ENCODE data around the gene GPR39.

The GPR39 gene

DNA sequence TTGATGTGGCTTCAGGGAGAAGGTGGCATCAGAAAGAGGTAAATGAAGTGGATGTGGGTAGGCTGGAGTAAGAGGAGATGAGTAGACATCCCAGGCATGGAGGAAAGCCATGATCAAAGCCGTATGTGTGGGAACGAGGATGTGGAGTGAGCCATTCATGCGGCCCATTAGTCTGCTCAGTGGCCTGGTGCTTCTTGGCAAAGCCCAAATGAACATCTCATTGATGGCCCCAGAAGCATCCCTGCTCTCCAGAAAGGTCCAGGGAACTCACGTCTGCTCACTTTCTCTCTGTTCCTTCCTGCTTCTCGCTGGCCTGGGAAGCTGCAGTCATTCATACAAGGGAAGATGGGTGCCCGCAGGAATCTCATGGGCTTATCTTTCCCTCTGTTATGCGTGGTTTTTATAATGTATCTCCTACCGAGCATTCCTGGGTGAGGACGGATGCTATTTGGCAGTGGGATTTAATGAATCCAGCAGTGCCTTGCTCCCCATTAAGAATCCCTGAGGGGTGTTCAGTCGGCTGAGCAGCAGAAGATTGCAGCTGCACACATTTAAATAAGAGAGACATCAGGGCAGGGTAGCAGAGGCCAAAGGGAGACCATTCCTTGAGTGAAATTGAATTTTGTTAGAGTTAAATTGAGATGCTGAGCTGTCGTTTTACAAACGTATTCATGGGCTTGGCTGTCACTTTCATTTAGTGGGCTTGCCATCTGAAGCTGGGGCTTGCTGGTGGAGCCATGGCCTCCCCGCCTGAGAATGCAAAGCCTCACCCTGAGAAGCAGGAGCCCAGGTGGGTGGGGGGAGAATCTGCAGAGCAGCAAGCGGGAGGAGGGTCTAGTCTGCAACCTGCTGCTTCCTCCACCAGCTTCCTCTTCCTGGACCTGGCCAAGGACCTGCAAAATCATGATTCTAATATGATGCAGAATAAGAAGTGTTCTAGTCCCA, 188.9 kb downstream of the GPR39 start:
- DNase-seq (ENCODE audit: low spot score), result no peak

DNA sequence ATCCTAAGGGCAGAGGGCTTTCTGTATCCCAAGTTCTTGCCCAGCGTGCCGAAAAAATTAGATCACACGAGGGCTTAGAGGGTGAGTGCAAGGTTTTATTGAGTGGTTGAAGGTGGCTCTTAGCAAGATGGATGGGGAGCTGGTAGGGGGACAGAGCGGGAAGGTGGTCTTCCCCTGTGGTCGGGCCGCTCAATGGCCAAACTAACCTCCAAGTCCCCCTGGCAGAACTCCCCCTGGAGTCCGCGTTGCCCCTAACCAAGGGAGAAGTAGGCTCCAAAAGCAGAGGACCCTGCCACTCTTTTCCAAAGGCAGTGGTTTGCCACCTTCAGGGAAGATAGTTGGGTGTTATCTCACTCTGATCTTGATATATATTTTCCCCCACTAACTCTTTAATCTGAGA, 190.0 kb downstream of the GPR39 start:
- no peak for DNase-seq (ENCODE audit: low spot score)

DNA sequence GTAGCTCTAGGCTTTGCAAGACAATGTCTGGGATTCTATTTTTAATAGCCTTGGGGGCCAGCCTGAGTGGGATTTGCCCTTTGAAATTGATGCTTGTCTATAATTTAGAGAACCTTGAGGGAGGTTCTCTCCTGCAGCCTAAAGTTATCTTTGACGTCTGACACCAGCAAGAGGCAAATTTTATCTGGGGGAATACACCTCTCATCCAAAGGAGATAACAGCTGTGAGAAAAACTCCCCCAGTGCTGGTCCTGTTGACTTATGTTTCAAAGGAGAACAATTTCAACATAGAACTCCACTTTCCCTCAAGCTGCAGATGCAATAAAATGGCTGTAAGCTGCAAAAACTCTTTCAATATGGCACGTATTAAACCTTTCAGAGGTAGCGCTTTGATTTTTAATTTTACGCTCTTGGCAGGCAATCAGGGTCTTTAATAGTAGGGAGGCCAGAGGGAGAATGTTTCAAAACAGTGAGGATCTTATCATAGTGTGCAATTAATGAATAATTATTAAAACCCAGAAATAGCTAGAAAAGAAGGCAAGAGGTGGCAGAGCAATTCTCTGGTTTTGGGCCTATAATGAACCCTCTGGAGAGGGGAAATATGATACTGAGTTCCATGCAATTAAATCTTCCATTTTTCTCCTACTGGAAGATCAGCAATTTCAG, 191.0 kb downstream of the GPR39 start:
- DNase-seq (ENCODE audit: low spot score), result no peak

DNA sequence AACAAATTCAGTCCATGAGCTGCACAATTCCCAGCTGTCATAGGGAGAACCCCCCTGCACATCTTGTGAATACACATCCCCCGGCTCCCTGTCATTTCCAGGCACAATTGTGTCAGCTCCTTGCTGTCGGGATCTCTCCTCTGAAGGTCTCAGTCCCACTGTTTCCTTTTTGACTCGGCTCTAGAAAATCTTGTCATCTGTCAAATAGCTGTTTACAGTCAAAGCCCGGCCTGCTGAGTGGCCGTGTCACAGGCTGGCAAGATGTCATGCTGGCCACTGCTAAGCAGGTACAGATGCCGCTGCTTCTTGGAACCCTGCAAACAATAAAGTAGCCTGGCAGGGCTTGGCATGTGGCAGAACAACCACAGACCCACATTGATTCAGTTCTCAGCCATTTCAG, 191.7 kb downstream of the GPR39 start:
- DNase-seq (ENCODE audit: low spot score), result no peak

DNA sequence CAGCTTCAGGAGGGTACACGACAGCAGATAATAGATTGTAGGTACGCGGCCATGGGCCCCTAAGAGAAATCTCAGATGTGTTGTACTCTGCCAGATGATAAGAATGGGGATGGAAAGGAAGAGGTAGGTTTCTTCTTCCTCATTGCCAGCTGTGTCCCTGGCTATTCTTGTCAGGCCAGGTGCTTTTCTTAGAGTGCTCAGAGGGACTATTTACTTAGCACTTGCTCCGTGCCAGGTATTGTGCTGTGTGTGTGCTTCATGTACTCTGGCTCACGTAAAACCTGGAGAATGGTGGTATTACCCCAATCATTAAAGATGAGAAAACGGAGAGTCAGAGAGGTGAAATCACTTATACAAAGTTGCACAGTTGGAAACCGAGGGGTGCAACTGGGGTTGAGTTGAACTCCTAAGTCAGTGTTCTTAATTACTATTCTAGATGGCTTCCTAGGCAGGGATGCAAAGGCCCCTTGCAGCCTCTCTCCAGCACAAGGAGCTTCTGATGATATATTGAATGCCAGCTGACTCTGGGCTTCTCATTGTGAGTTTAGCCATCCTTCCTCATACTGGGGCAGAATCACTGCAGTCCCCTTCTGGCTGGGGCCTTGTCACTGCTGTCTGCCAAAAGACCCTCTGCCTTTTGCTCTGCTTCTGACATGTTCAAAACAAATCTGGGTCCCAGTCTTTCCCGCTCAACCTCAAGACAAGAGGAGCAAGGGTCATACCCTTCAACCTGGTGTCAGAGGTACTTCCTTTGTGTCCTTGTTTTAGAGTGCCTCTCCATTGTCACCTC, 192.7 kb downstream of the GPR39 start:
- DNase-seq (ENCODE audit: low spot score), result no peak

DNA sequence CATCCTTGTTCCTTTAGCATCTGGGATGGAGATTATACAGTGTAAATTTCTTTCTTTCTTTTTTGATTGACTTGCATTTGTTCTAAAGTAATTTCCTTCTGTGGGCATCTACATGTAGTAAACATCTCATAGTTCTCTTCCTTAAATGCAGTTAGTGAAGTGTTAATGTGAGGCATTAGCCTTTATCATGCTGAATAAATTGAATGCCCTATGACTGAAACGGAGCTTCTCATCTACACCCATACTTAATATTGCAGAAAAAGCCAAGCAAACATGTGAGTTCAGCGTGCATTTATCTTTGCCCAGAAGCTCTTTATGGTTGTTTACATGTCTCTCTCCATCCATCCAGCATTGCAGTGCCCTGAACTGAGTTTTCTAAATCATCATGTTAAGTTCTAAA, 195.1 kb downstream of the GPR39 start:
- no peak for DNase-seq (ENCODE audit: low spot score)

DNA sequence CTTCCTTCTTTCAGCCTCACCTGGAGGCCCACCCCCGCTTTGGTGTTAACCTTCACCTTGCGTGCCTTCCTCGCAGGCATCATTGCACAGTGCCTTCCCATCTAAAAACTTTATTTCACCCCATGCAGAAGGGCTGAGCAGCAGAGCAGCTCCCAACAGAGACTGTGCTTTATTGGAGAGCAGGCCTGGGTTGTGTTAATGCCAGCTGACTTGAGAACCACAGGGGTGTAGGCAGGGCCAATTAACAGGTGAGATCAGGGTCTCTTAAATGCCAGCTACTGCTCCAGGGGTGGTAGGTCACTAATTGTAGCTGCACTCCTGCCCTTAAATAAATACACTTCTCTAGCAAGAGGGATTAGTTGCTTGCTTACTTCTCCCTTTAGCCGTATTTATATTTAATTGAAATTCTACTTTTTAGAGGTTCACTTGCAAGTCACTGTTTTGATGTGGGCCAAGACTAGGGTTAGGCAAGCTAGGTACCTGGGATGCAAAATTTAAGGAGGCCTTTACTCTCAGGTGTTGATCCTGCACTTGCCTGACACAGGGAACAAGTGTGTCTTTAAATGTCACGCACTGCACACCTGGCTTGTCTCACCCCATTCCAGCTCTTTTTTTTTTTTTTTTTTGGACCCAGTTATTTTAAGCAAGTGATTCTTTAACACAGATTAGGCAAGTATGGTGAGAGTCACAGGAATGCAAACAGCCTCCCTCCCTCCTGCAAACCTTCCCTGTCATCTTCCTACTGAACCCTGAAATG, 198.9 kb downstream of the GPR39 start:
- no peak for DNase-seq (ENCODE audit: low spot score)

DNA sequence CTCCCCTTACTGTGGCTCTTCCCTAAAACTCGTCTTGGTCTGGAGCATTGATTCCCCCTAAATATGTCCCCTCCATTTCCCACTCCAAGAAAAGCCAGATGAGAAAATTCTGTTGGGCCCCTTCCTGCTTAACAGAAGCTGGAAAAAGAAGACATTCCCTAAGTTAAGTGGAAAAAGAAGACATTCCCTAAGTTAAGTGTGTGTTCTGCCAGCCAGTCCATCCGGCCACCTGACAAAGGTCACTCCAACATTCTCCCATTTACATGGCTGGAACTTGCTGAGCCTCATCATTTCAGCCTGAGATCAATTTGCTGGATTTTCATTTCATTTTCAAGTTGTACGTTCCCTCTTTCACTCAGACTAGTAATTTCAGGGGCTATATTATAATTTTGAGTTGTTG, 201.4 kb downstream of the GPR39 start:
- DNase-seq (ENCODE audit: low spot score), result no peak

DNA sequence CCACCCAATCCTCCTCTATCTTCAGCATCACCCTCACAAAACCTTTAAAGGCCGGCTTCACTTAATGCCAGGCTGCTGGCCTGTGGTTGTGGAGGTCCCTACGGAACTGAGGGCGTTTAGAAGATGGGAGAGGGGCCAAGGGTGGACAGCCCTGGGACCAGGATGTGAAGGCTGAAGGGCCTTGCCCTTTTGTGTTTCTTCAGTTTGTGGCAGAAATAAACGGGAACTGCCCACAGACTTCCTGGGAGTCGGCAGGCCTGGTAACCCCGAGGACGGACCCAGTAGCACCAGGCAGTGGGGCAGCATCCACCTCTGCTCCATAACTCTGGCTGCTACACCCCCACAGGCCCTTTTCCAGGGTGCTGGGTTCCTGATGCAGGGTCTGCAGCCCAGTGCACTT, 202.1 kb downstream of the GPR39 start:
- no peak for DNase-seq (ENCODE audit: low spot score)

DNA sequence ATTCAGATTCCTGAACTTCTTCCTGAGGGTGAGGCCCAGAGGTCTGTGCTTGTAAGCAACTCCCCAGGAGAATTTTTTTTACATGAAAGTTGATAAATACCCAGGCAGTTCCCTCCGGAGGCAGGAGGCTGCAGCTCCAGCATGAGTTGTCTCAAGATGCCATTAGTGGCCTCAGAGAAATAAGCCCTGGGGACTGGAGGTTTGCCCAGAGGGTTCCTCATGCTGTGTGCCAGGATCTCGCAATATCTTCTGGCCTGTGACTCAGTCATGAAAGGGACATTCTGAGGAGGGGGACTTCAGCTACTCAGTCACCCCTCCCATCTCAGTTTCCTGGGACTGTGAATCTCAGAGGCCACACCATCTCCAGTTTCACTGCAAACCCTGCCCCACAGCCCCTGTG, 203.5 kb downstream of the GPR39 start:
- no peak for DNase-seq (ENCODE audit: low spot score)

DNA sequence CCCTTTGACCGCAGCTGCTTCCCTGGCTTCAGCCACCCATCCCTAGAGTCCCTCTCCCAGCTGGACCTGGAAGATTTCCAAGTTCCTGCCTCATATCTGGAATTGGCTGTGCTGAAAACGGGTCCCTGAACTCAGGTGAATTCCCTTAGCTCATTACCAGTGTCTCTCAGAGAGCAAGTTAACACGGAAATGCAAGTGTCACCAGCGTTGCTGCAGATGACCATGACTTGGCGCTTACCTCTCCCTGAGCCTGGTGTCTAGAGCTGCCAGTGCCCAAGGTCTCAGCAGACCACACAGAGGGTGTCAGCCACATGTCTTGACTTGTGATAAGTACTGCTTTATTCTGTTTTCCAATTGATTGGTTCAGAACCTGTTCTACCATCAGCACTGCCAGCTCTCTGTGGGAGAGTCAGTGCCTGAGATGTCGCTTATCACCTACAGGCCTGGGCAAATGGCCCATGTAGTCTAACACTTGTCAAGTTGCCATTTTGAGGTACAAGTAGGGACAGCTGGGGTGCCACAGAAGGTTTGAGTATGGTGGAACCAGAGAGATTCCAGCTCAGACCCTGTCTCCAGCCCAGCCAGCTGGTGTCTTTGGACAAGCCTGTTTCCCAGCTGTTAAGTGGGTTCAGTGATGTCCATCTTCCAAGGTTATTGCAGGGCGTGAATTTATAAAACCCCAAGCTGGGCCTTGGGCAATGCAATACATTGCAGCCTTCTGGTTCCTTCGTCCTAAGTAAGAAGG, 204.7 kb downstream of the GPR39 start:
- no peak for DNase-seq (ENCODE audit: low spot score)

DNA sequence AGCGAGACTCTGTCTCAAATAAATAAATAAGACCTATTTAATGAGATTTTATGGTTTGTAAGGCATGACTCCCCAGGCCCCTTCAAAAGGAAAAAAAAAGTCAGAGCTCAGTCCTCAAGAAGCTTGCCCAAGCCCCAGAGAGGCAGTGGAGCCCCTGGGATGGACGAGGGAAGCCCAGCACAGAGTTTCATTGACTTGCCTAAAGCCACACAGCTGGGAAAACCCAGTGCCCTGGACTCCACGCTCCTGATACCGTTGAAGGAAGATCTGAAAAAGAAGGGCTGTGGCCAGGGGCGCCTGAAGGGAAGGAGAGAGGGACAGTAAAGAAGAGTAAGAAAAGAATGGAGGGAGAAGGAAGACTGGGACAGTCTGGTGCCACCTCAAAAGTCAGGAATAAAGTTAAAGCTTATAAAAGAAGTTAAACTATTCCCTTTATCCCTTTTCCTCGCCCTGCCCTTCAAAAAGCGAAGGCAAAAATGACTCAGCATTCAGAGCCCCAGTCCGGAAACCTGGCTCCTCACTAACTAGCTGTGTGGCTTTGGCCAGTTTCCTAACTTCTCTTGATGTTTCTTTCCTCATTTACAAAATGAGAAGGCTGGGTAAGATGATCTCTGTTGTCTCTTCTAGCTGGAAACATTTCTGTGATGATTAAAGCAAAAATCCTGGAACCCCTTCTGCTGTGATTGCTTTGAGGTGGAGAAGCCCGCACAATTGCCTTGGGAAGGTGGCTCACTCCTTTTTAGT, 206.7 kb downstream of the GPR39 start:
- DNase-seq (ENCODE audit: low spot score), result no peak

DNA sequence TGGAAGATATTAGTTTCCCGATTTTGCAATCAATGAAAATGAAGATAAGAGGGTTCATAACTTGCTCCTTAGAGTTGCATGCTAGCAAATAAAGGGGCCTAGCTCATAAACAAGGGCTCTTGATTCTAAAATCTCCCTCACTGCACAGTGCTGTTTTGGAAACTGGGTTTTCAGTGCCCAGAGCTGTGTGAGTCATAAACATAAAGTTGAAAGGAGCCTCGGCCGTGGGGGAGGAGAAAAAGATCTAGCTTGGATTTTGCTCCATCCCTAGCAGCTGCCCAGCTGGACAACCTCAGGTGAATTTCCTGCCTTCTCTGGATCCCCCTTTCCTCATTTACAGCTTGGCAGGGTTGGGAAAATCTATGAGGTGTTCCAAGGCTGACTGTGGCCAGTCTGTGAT, 210.9 kb downstream of the GPR39 start:
- no peak for DNase-seq (ENCODE audit: low spot score)

DNA sequence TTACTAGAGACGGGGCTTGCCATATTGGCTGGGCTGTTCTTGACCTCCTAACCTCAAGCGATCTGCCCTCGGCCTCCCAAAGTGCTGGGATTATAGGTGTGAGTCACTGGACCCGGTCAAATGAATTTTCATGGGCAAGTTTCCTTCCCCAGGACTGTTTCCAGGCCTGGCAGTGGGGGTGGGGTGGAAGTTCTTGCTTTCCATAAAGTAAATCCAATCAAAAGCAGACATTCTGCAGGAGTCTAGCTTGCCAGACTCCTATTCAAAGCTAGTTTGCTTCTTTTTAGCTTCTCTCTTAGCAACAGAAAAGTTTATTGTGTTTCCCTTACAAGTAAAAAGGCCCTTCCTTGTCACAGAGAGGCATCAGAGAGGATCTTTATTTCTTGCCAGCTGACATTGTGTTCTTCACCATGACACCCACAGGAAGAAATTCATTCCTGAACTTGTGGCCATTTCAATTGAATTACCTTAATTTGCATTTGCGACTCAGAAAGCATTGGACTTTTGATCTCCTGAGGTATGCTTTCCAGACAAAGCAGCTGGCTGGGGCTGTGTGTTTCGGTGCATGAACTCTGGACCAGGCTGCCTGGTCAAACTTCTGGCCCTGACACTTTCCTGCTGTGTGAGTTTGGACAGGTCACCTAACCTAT, 215.5 kb downstream of the GPR39 start:
- peak; percentile 29 for DNase-seq (ENCODE audit: low spot score)

DNA sequence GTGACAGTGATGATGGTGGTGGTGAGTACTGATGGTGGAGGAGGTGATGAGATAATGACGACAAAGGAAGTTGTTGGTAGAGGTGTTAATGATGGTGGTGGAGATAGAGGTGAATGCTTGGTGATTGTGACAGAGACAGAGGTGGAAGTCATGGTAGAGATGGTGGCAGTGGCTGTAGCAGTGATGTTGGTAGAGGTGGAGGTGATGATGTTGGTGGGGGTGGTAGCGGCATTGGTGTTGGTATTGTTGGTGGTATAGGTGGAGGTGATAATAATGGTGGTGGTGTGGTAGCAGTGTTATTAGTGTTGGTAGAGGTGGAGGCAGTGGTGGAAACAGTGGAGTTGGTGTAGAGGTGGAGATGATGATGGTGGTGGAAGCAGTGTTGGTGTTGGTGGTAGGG, 217.0 kb downstream of the GPR39 start:
- no peak for DNase-seq (ENCODE audit: low spot score)

DNA sequence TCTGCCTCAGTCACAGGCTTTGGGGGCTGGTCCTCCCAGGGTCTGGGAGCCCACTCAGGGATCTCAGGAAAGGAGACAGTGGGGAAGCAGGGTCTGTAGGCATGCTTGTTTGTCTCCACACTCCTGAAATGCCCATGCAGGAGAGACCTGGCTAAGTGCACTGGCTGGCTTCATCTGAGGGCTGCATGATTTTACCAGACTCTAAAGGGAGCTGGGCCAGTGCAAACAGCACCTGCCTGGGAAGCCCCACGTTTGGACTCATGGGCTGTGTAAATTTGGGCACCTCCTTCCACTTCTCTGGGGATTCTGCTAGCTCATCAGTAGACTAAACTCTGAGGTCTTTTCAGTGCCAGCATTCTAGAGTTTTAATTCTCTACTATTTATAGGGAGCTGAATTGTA, 219.7 kb downstream of the GPR39 start:
- DNase-seq (ENCODE audit: low spot score), result no peak

DNA sequence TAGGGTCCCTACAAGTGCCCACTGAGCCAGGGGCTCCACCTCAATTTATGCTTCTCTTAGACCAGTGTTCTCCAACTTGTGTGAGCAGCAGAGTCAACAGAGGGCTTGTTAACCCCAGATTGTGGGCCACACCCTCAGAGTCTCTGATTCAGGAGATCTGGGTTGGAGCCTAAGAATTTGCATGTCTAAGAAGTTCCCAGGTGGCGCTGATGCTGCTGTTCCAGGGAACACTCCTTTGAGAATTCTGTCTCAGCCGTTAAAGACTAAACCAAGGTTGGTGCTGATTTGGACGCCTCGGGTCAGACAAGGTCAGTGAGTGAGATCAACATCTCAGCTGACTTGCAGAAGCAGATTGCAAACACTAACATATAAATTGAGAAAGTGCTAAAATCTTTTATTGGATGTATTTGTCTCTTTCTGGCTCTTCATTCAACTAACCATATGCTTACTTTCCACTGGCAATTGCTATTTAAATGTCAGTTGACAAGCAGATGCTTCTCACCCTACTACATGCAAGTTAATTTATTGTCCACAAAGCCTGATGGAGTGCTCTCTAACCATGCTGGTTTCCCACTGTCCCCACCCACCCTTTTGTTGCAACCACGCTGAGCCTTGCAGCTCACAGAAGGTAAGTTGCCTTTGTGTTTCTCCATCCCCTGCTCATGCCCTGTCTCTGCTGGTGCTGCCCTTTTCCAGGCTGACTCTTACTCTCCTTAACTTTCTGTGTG, 221.9 kb downstream of the GPR39 start:
- DNase-seq (ENCODE audit: low spot score), result no peak

DNA sequence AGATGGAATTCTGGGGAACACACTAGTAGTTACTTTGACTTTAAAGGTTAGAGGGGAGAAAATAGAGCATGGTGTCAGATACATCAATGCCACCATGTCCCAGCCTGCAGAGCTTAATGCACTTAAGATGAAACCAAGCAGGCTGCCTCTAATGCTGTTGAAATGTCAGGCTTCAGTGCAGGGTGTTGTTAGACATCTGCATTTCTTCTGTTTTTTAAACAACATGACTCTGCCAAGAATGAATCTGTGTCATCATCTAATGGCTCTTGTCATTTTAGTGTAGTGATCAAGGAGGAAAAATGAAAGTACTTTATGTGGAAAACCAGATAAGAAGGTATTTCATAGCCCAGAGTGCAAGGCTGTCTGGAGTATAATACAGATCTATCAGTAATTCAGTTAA, 223.5 kb downstream of the GPR39 start:
- DNase-seq (ENCODE audit: low spot score), result no peak

DNA sequence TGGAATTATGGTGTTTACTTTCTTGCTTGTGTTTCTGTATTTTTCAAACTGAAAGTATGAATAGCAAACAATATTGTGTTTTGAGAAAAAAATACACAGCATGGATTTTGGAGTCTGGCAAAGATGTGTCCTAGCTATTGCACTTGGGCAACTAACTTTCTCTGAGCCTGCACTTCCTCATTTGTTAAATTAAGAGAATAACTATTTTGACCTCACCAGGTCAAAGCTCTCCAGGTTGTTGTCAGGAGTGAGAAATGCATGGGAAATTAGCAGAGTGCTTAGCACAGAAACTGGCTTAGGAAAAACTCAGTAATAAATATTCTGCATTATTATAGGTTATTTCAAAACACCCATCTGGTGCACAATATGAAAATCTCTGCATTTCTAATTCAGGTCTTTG, 225.2 kb downstream of the GPR39 start:
- DNase-seq (ENCODE audit: low spot score), result no peak
